ENCODE measurements around the gene TAF15. TPM values are rescaled to one million over a fixed set of nuclear protein-coding genes. Genes with fewer than 3 reads are reported as not detected.
A peak's percentile ranks its signal among the peaks of the same experiment; 100 is the strongest.

The TAF15 gene
- total and polyA plus RNA-seq, 2 of the 4 experiments (the other 2 are of a cell fraction), result 46.8 to 98.0 TPM

DNA sequence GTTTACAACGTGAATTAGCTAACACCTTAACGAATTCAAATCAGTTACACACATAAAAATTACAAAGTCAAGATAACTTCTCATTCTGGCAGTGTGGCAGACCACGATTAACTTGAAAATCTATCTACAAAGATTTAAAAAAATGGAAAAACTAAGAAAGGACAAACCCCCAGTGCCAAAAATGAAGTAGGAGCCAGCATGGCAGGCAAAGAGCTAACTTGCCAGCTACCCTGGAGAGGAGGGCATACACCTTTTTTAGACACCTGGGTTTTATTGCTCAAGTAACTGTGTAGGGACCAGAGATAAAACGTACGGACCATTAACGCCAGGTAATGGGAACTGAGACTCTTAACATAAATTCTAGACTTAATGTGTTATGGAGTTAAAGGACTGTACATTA, 2.5 kb downstream of the TAF15 start:
- Histone ChIP-seq H2AK5ac (ENCODE audit: low read depth, low read length) (no peak overlapping the region), H3K9ac (ENCODE audit: low read depth, low read length) (no peak overlapping the region), H3K56ac (ENCODE audit: extremely low read depth, insufficient read depth, low read length) (no peak overlapping the region), H3K18ac (ENCODE audit: low read depth, low read length) (no peak overlapping the region), H3K23ac (ENCODE audit: low read depth, low read length) (peak overlapping the region; percentile 35; the same call in 1 of the 2 replicates), H3K9me1 (ENCODE audit: insufficient read depth, low read length) (peaks cover 16% of the 10 kb centered on the region), H3K4me1 (ENCODE audit: control insufficient read depth, insufficient read depth, low read length) (peaks cover 7% of the 10 kb centered on the region), H2AK9ac (replicated peaks; ENCODE audit: low read depth, low read length, poor library complexity) (no peak overlapping the region), H4K5ac (ENCODE audit: low read depth, low read length) (no peak overlapping the region), H3K36me3 (ENCODE audit: control insufficient read depth, insufficient read depth, low read length) (0 out of 2 replicates have a peak, but pooled peaks cover 4% of the 10 kb centered on the region), H4K8ac (ENCODE audit: low read depth in 2 of 2, low read length in 2 of 2) (no peak overlapping the region), H2BK20ac (ENCODE audit: low read depth, low read length) (no peak overlapping the region), H2AFZ (replicated peaks; ENCODE audit: low read length, poor library complexity) (no peak overlapping the region), H3K14ac (replicated peaks; ENCODE audit: low read depth, low read length) (no peak overlapping the region), H3K79me1 (ENCODE audit: low read depth in 1 of 2, low read length in 2 of 2) (peaks cover 0 to 44% of the 10 kb centered on the region in 2 experiments; a peak in 3 of 4 replicates), H4K20me1 (ENCODE audit: insufficient read depth, low read length) (peaks cover 60% of the 10 kb centered on the region), H2BK5ac (ENCODE audit: low read depth, low read length, poor library complexity, severe bottlenecking) (no peak overlapping the region), H3K27me3 (ENCODE audit: control insufficient read depth, insufficient read depth, low read length) (no peaks in the 10 kb centered on the region), H3K9me3 (ENCODE audit: control insufficient read depth, insufficient read depth, low read length) (no peaks in the 10 kb centered on the region), H2BK120ac (ENCODE audit: low read depth, low read length) (no peak overlapping the region), H4K91ac (ENCODE audit: insufficient read depth, low read depth, low read length) (no peak overlapping the region), H3K4ac (ENCODE audit: low read depth, low read length) (no peak overlapping the region), H2BK15ac (ENCODE audit: low read depth, low read length) (no peak overlapping the region), H3K27ac (ENCODE audit: insufficient read depth, low read length) (no peak overlapping the region), H3K4me3 (ENCODE audit: insufficient read depth, low read depth, low read length) (no peak overlapping the region), H3K4me2 (ENCODE audit: low read depth, low read length) (no peak overlapping the region)
- BruUV-seq (replicated peaks), result no TSS peak
- POLR2A ChIA-PET (ENCODE audit: unreplicated experiment), result no interaction called here
- CTCF ChIA-PET, result interaction anchor here (2.9 kb wide), 1 partner anchor 48 kb away, joined by 7 read pairs; no protein-coding TSS in a partner anchor
- intact Hi-C loops (cut with micrococcal nuclease), result no loop called here
- WGBS, 2 experiments (ENCODE audit: extremely low coverage in 2 of 2, insufficient read length in 1 of 2), result no CpG with 5 or more reads among the region's 6 CpGs
- no peak for TF ChIP-seq ELK1 (IDR thresholded peaks at IDR 0.05; ENCODE audit: borderline replicate concordance, low read depth, low read length)
- no peak for TF ChIP-seq BHLHE40 (IDR thresholded peaks at IDR 0.05; ENCODE audit: low read depth, low read length)
- TF ChIP-seq SMC3 (IDR thresholded peaks at IDR 0.05; ENCODE audit: low read depth, low read length), result no peak
- TF ChIP-seq, protein P1, sequence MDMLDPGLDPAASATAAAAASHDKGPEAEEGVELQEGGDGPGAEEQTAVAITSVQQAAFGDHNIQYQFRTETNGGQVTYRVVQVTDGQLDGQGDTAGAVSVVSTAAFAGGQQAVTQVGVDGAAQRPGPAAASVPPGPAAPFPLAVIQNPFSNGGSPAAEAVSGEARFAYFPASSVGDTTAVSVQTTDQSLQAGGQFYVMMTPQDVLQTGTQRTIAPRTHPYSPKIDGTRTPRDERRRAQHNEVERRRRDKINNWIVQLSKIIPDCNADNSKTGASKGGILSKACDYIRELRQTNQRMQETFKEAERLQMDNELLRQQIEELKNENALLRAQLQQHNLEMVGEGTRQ (IDR thresholded peaks at IDR 0.05; ENCODE audit: low read depth, low read length), result no peak
- no peak for TF ChIP-seq MAZ (IDR thresholded peaks at IDR 0.05; ENCODE audit: borderline replicate concordance, low read depth, low read length)
- TF ChIP-seq POLR2A (IDR thresholded peaks at IDR 0.05; ENCODE audit: low read depth, low read length), result no peak
- TF ChIP-seq RCOR1 (IDR thresholded peaks at IDR 0.05; ENCODE audit: insufficient replicate concordance, low read length), result no peak
- no peak for TF ChIP-seq NFE2L2 (IDR thresholded peaks at IDR 0.05; ENCODE audit: low read depth, low read length)
- DNase-seq (no peak), ATAC-seq (ENCODE audit: low read depth) (no peak)
- in situ Hi-C loops (cut with MboI; ENCODE audit: low sequenced_read_pairs), result no loop called here
- dilution Hi-C loops (cut with HindIII; ENCODE audit: low sequenced_read_pairs, unreplicated experiment), result no loop called here

Data from IMR-90 (cell line).